CD4-positive, alpha-beta T cell treated with Interleukin-2 at 100 ng/mL for 4 hours (primary cell): Measurements from ENCODE around the gene DYNC2I2.
"Not testable (repeated sequence)": the region's sequence is repeated elsewhere in the genome, so short reads cannot be mapped to it uniquely, and the experiment has no call there.

Experiments
- DNase-seq: peaks from one replicate; pipeline ENCODE4 v3.0.0-alpha.2; 2020; ENCODE audit warnings: low spot score

Gene DYNC2I2

GRCh38 chr9:128656416-128657343 lies at the start of gene DYNC2I2:
Gene DYNC2I2, minus strand, starts transcription at chr9:128656847. Its CDS starts 121 bp downstream, at chr9:128656726.
- DNase-seq = peak; percentile 96

GRCh38 chr9:128706045-128706444 lies 49.4 kb upstream of the DYNC2I2 start:
- DNase-seq = no peak

GRCh38 chr9:128705051-128705965 lies 48.7 kb upstream of the DYNC2I2 start:
- DNase-seq = no peak

- DNase-seq = no peak
These were observed 47.7 kb upstream of the DYNC2I2 start for GRCh38 chr9:128704356-128704670.

- no peak for DNase-seq
These were observed 47.1 kb upstream of the DYNC2I2 start for GRCh38 chr9:128703616-128704355.

- no peak for DNase-seq
These were observed 46.4 kb upstream of the DYNC2I2 start for GRCh38 chr9:128702949-128703615.

GRCh38 chr9:128702445-128702948 lies 45.9 kb upstream of the DYNC2I2 start, which contains the start of gene PKN3:
Gene PKN3, plus strand, starts transcription at chr9:128702503. Its CDS starts 413 bp downstream, at chr9:128702916.
- DNase-seq = peak; percentile 80

- no peak for DNase-seq
These were observed 44.7 kb upstream of the DYNC2I2 start for GRCh38 chr9:128701227-128701854.

- DNase-seq = not testable (repeated sequence)
These were observed 42.6 kb upstream of the DYNC2I2 start for GRCh38 chr9:128699096-128699795.

GRCh38 chr9:128696923-128697707 lies 40.5 kb upstream of the DYNC2I2 start:
- DNase-seq = no peak

GRCh38 chr9:128694344-128694743 lies 37.7 kb upstream of the DYNC2I2 start:
- no peak for DNase-seq

- DNase-seq = not testable (repeated sequence)
These were observed 37.1 kb upstream of the DYNC2I2 start for GRCh38 chr9:128693738-128694137.

GRCh38 chr9:128690684-128691034 lies 34.0 kb upstream of the DYNC2I2 start:
- peak; percentile 25 for DNase-seq

- DNase-seq = peak; percentile 63
These were observed 33.4 kb upstream of the DYNC2I2 start for GRCh38 chr9:128689820-128690683.

- peak; percentile 54 for DNase-seq
These were observed 32.7 kb upstream of the DYNC2I2 start for GRCh38 chr9:128689293-128689774.

- DNase-seq = peak; percentile 93
These were observed 32.0 kb upstream of the DYNC2I2 start, which contains the start of gene SET for GRCh38 chr9:128688501-128689292. Gene SET, plus strand, starts transcription at chr9:128689222. Its CDS starts 361 bp downstream, at chr9:128689583.

GRCh38 chr9:128687453-128687852 lies 30.8 kb upstream of the DYNC2I2 start:
- DNase-seq = no peak
